DND-41 (cell line): ENCODE data around the gene PIP5K1A.
"Not testable (repeated sequence)": the region's sequence is repeated elsewhere in the genome, so short reads cannot be mapped to it uniquely, and the experiment has no call there.

Experiments used
- ATAC-seq: fragments of 200-7000 bp; cut with Tn5 transposase; 3 replicates; pipeline ENCODE4 v1.9.1; 2021; ENCODE audit warnings: low read depth; ENCODE audit not compliant: insufficient read depth
- DNase-seq: peaks from one replicate; pipeline ENCODE4 v3.0.0-alpha.2; 2020
- H2AFZ ChIP-seq: 2 replicates; pipeline ENCODE4 v1.6.0; 2012; ENCODE audit warnings: low read depth, low read length
- H3K27ac ChIP-seq: 2 replicates; pipeline ENCODE4 v1.5.1; 2012; ENCODE audit warnings: low read length, inconsistent platforms
- H3K27me3 ChIP-seq: fragments of 200-600 bp; sonication (generic); 2 replicates; pipeline ENCODE4 v1.6.0; 2012; ENCODE audit warnings: low read length, mild to moderate bottlenecking, inconsistent platforms; ENCODE audit not compliant: insufficient read depth, poor library complexity
- H3K36me3 ChIP-seq: 2 replicates; pipeline ENCODE4 v1.5.1; 2012; ENCODE audit warnings: low read length, inconsistent platforms; ENCODE audit not compliant: insufficient read depth
- H3K4me1 ChIP-seq: 2 replicates; pipeline ENCODE4 v1.5.1; 2012; ENCODE audit warnings: mild to moderate bottlenecking, low read length; ENCODE audit not compliant: insufficient read depth
- H3K4me2 ChIP-seq: 2 replicates; pipeline ENCODE4 v1.6.0; 2012; ENCODE audit warnings: mild to moderate bottlenecking, moderate library complexity, low read length, inconsistent platforms; ENCODE audit not compliant: insufficient read depth
- H3K4me3 ChIP-seq, 2 experiments: fragments of 200-600 bp in 1 of 2; shearing (Covaris generic) in 1 of 2; 2 replicates each; pipeline ENCODE4 v1.5.1; 2012 to 2016; ENCODE audit warnings: inconsistent platforms in 2 of 2, low read length in 2 of 2, mild to moderate bottlenecking in 2 of 2, low read depth in 1 of 2, moderate library complexity in 1 of 2
- H3K79me2 ChIP-seq: 2 replicates; pipeline ENCODE4 v1.6.0; 2012; ENCODE audit warnings: low read length, inconsistent platforms; ENCODE audit not compliant: insufficient read depth
- H3K9ac ChIP-seq: 2 replicates; pipeline ENCODE4 v1.6.0; 2012; ENCODE audit warnings: low read depth, mild to moderate bottlenecking, inconsistent platforms, low read length, moderate library complexity
- H3K9me3 ChIP-seq: 2 replicates; pipeline ENCODE4 v1.5.1; 2012; ENCODE audit warnings: low read length, moderate library complexity, mild to moderate bottlenecking, inconsistent platforms; ENCODE audit not compliant: insufficient read depth, severe bottlenecking
- H4K20me1 ChIP-seq: 2 replicates; pipeline ENCODE4 v1.6.0; 2012; ENCODE audit warnings: low read length; ENCODE audit not compliant: insufficient read depth
- EZH2 ChIP-seq: IDR thresholded peaks from 3 replicates; pipeline ENCODE4 v1.6.1; 2012; ENCODE audit warnings: borderline replicate concordance, low read depth, mild to moderate bottlenecking, moderate library complexity, low read length, inconsistent platforms; ENCODE audit not compliant: severe bottlenecking
- TF ChIP-seq, protein P1 (sequence below): IDR thresholded peaks from 2 replicates; pipeline ENCODE4 v1.5.1; 2012; ENCODE audit warnings: borderline replicate concordance, low read length, moderate library complexity, mild to moderate bottlenecking; ENCODE audit not compliant: poor library complexity, severe bottlenecking; ENCODE audit errors: extremely low read depth

Gene PIP5K1A

GRCh38 chr1:151196292-151196800, 2.0 kb upstream of the PIP5K1A start:
- H3K4me2 ChIP-seq, result peak overlapping the region; percentile 28; the same call in 1 of the 2 replicates
- ATAC-seq (0 out of 3 replicates have a peak, but pooled peaks have one; percentile 17), DNase-seq (peak; percentile 69)
- H3K36me3 ChIP-seq, result peaks cover 2% of the 10 kb centered on the region
- H3K4me3 ChIP-seq, result no peak overlapping the region
- no peaks in the 10 kb centered on the region for H3K27me3 ChIP-seq
- peaks cover 18% of the 10 kb centered on the region; the same call in 1 of the 2 replicates for H4K20me1 ChIP-seq
- no peaks in the 10 kb centered on the region for H3K9me3 ChIP-seq
- peaks cover 33% of the 10 kb centered on the region for H3K4me1 ChIP-seq
- no peak overlapping the region for H2AFZ ChIP-seq
- H3K9ac ChIP-seq, result no peak overlapping the region
- peaks cover 29% of the 10 kb centered on the region for H3K79me2 ChIP-seq
- no peak for TF ChIP-seq EZH2
- TF ChIP-seq, protein P1, sequence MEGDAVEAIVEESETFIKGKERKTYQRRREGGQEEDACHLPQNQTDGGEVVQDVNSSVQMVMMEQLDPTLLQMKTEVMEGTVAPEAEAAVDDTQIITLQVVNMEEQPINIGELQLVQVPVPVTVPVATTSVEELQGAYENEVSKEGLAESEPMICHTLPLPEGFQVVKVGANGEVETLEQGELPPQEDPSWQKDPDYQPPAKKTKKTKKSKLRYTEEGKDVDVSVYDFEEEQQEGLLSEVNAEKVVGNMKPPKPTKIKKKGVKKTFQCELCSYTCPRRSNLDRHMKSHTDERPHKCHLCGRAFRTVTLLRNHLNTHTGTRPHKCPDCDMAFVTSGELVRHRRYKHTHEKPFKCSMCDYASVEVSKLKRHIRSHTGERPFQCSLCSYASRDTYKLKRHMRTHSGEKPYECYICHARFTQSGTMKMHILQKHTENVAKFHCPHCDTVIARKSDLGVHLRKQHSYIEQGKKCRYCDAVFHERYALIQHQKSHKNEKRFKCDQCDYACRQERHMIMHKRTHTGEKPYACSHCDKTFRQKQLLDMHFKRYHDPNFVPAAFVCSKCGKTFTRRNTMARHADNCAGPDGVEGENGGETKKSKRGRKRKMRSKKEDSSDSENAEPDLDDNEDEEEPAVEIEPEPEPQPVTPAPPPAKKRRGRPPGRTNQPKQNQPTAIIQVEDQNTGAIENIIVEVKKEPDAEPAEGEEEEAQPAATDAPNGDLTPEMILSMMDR, result peak; percentile 74
- no peak overlapping the region for H3K27ac ChIP-seq

DNA sequence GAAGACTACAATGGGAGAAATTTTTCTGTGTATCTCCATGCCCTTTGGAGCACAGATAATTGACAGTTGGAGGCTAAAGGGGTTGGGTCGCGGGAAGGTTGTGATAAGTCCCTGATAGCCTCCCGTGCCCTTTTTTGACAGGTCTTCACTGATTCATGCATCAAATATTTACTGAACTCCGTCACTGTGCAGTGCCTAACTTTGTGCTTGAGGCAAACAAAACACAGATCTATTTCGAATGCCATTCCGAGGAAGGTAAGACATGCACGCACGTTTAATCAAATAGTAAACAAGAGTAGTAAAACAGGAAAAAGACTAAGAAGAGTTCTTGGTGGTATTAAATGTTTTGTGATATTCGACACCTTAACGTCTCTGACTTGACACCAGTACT, 494 bp upstream of the PIP5K1A start:
- no peak for DNase-seq
- TF ChIP-seq, protein P1, result no peak
- no peak for TF ChIP-seq EZH2
- ATAC-seq, result no peak
- Histone ChIP-seq H3K4me2 (peak overlapping the region; percentile 75), H3K79me2 (peaks cover 44% of the 10 kb centered on the region), H2AFZ (peak overlapping the region; percentile 84), H3K9ac (peak overlapping the region; percentile 75), H3K27me3 (no peaks in the 10 kb centered on the region), H3K4me3 (peak overlapping the region; percentile 98), H3K9me3 (no peaks in the 10 kb centered on the region), H3K36me3 (peaks cover 16% of the 10 kb centered on the region), H3K27ac (peak overlapping the region; percentile 73), H4K20me1 (peaks cover 26% of the 10 kb centered on the region; the same call in 1 of the 2 replicates), H3K4me1 (peaks cover 37% of the 10 kb centered on the region)

DNA sequence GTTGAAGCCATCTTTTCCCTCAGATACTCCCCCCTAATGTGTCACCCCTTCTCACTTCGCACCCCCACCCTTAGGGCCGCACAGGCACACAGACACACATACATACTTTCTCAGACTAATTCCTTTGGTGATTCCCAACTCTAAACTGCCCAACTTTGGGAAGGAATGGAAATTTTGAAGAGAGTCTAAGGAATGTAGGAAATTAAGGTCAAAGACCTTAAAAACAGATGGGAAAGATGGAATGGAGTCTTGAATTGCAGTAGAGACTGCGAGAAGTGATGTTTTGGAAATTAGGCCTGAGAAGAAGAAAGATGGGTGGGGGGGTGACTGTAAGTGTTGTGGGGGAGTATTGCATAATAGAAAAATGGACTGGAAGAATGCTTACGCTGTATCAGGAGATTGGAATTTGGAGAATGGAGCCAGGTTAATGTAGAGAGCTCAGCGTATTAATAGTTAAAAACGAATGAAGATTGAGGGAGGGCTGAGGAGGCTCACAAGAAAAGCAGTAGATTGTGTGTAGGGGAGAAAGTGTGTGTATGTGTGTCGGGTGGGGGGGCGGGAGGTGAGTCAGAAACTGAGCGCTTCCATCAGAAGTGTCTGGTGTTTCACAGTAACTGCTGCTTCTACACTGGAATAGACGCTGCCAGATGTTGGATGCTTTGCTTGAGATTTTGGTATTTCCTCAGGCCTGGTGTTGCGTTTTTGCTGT, 1.7 kb downstream of the PIP5K1A start:
- peak overlapping the region; percentile 93 for H3K27ac ChIP-seq
- TF ChIP-seq EZH2, result no peak
- TF ChIP-seq, protein P1, result no peak

GRCh38 chr1:151205381-151205965, 7.1 kb downstream of the PIP5K1A start:
- H2AFZ ChIP-seq, H3K9me3 ChIP-seq, DNase-seq, H3K9ac ChIP-seq, H3K27me3 ChIP-seq, H3K4me3 ChIP-seq, H3K27ac ChIP-seq, H3K4me2 ChIP-seq, ATAC-seq: not testable (repeated sequence)
- peaks cover 96% of the 10 kb centered on the region for H3K79me2 ChIP-seq
- H3K36me3 ChIP-seq, result peaks cover 82% of the 10 kb centered on the region
- H3K4me1 ChIP-seq, result peaks cover 13% of the 10 kb centered on the region; the same call in 1 of the 2 replicates
- H4K20me1 ChIP-seq, result peaks cover 40% of the 10 kb centered on the region; the same call in 1 of the 2 replicates

More for the DNA sequence above, 1.7 kb downstream of the PIP5K1A start:
- H3K79me2 ChIP-seq, result peaks cover 66% of the 10 kb centered on the region
- peak overlapping the region; percentile 75 for H3K4me2 ChIP-seq
- peaks cover 37% of the 10 kb centered on the region for H3K4me1 ChIP-seq
- no peak for ATAC-seq
- no peaks in the 10 kb centered on the region for H3K27me3 ChIP-seq
- peak overlapping the region; percentile 98 for H3K4me3 ChIP-seq
- H2AFZ ChIP-seq, result no peak overlapping the region
- H3K9ac ChIP-seq, result peak overlapping the region; percentile 75
- peaks cover 36% of the 10 kb centered on the region for H3K36me3 ChIP-seq
- no peak for DNase-seq
- no peaks in the 10 kb centered on the region for H3K9me3 ChIP-seq
- H4K20me1 ChIP-seq, result peaks cover 38% of the 10 kb centered on the region; the same call in 1 of the 2 replicates
